GM12878 (cell line): ENCODE measurements around the gene CFAP45. TPM values are rescaled to one million over a fixed set of nuclear protein-coding genes. Genes with fewer than 3 reads are reported as not detected.

Experiments used
- ATAC-seq: fragments of 200-7000 bp; cut with Tn5 transposase; 3 replicates; pipeline ENCODE4 v1.9.1; 2020; ENCODE audit warnings: mild to moderate bottlenecking, moderate library complexity
- BruUV-seq: library from RNA; stranded (reverse); fragments of 400-500 nt; replicated peaks from 2 replicates; lab custom pipeline; 2021; lab: Mats Ljungman, UMichigan
- CTCF ChIA-PET: fragments of 300-600 bp; sonication (Branson Sonifier 250); formaldehyde crosslinking; extraction: SDS; loops from one replicate; lab custom pipeline; 2021; ENCODE audit warnings: inconsistent platforms; lab: Yijun Ruan, JAX
- POLR2A ChIA-PET: fragments of 350-600 bp; formaldehyde crosslinking; extraction: SDS; loops from one replicate; lab custom pipeline; 2021; ENCODE audit warnings: inconsistent platforms; lab: Charles Lee
- RAD21 ChIA-PET: fragments of 300-600 bp; sonication (Branson Sonifier 250); formaldehyde crosslinking; loops from one replicate; lab custom pipeline; 2023; ENCODE audit warnings: antibody characterized with exemption; ENCODE audit not compliant: unreplicated experiment; lab: Charles Lee
- SMC1A ChIA-PET: fragments of 300-600 bp; sonication (Branson Sonifier 250); formaldehyde crosslinking; loops from one replicate; lab custom pipeline; 2023; ENCODE audit not compliant: unreplicated experiment, uncharacterized antibody; lab: Charles Lee
- DNase-seq: peaks from one replicate; pipeline ENCODE4 v3.0.0-alpha.2; 2011; ENCODE audit warnings: low read depth, low spot score
- FAIRE-seq: peaks from 3 replicates; lab custom pipeline; 2011; peaks lifted over from hg19 to GRCh38; lab: Jason Lieb, UNC
- H2AFZ ChIP-seq: 2 replicates; pipeline ENCODE4 v1.6.0; 2011; ENCODE audit warnings: low read depth, low read length, control low read depth; ENCODE audit not compliant: control insufficient read depth
- H3K27ac ChIP-seq: 2 replicates; pipeline ENCODE4 v1.5.1; 2011; ENCODE audit warnings: control low read depth; ENCODE audit not compliant: control insufficient read depth, insufficient read depth
- H3K27me3 ChIP-seq, 2 experiments: replicated peaks in 1 of 2; 2 replicates each; pipeline versions ENCODE4 v1.6.0 to v1.6.1; 2011; ENCODE audit warnings: low read length in 1 of 2; ENCODE audit not compliant: control insufficient read depth in 2 of 2, insufficient read depth in 2 of 2
- H3K36me3 ChIP-seq, 2 experiments: 2 replicates each; pipeline ENCODE4 v1.5.1; 2011; ENCODE audit warnings: low read length in 1 of 2; ENCODE audit not compliant: control insufficient read depth in 2 of 2, insufficient read depth in 2 of 2
- H3K4me1 ChIP-seq: 2 replicates; pipeline ENCODE4 v1.6.1; 2011; ENCODE audit warnings: mild to moderate bottlenecking, low read length, moderate library complexity, mixed read lengths; ENCODE audit not compliant: control insufficient read depth, insufficient read depth
- H3K4me2 ChIP-seq: 2 replicates; pipeline ENCODE4 v1.6.0; 2011; ENCODE audit warnings: control low read depth; ENCODE audit not compliant: control insufficient read depth, insufficient read depth
- H3K4me3 ChIP-seq: fragments of 200-600 bp; sonication (generic); 2 replicates; pipeline ENCODE4 v1.5.1; 2016
- H3K79me2 ChIP-seq: 2 replicates; pipeline ENCODE4 v1.6.0; 2011; ENCODE audit warnings: low read length; ENCODE audit not compliant: control insufficient read depth, insufficient read depth
- H3K9ac ChIP-seq: 2 replicates; pipeline ENCODE4 v1.8.0; 2011; ENCODE audit warnings: low read length, control low read depth, mixed read lengths; ENCODE audit not compliant: control insufficient read depth, insufficient read depth
- H3K9me3 ChIP-seq: replicated peaks from 3 replicates; pipeline ENCODE4 v1.5.1; 2011; ENCODE audit warnings: mild to moderate bottlenecking, low read length; ENCODE audit not compliant: control insufficient read depth, insufficient read depth
- H4K20me1 ChIP-seq: 2 replicates; pipeline ENCODE4 v1.6.0; 2011; ENCODE audit not compliant: control insufficient read depth, insufficient read depth
- CBX3 ChIP-seq: fragments of 200-600 bp; sonication (generic); IDR thresholded peaks from 2 replicates; pipeline ENCODE4 v1.6.1; 2016; ENCODE audit warnings: low read depth, borderline replicate concordance
- CBX5 ChIP-seq: sonication (generic); IDR thresholded peaks from 2 replicates; pipeline ENCODE4 v1.6.1; 2016; ENCODE audit warnings: low read depth, moderate library complexity, mild to moderate bottlenecking, inconsistent platforms
- CEBPB ChIP-seq, 2 experiments: fragments of 150-350 bp in 1 of 2; IDR thresholded peaks; 2 replicates each; pipeline ENCODE4 v1.6.1; 2012 to 2014; ENCODE audit warnings: low read depth in 2 of 2, low read length in 2 of 2, borderline replicate concordance in 1 of 2, inconsistent platforms in 1 of 2
- CHD1 ChIP-seq: IDR thresholded peaks from 2 replicates; pipeline ENCODE4 v1.6.1; 2012; ENCODE audit warnings: low read depth, low read length, improper control_type of control experiment
- CHD2 ChIP-seq: IDR thresholded peaks from 2 replicates; pipeline ENCODE4 v1.6.1; 2011; ENCODE audit warnings: low read depth, low read length, improper control_type of control experiment, borderline replicate concordance
- EP300 ChIP-seq, 2 experiments: fragments of 150-350 bp in 1 of 2; IDR thresholded peaks; 2 replicates each; pipeline ENCODE4 v1.6.1; 2011 to 2012; ENCODE audit warnings: low read depth in 2 of 2, low read length in 2 of 2, borderline replicate concordance in 1 of 2, improper control_type of control experiment in 1 of 2, inconsistent platforms in 1 of 2; ENCODE audit not compliant: control insufficient read depth in 1 of 2
- IKZF2 ChIP-seq, 2 experiments: fragments of 450-650 bp; IDR thresholded peaks; 2 replicates each; pipeline ENCODE4 v1.6.1; 2017; ENCODE audit warnings: mild to moderate bottlenecking in 2 of 2, moderate library complexity in 2 of 2
- MEF2A ChIP-seq: IDR thresholded peaks from 2 replicates; pipeline ENCODE4 v1.6.1; 2011; ENCODE audit warnings: low read depth, mild to moderate bottlenecking, low read length, moderate library complexity; ENCODE audit not compliant: insufficient read depth
- MYC ChIP-seq: IDR thresholded peaks from 2 replicates; pipeline ENCODE4 v1.6.1; 2011; ENCODE audit warnings: mild to moderate bottlenecking, low read length, moderate library complexity, inconsistent platforms; ENCODE audit not compliant: insufficient read depth, insufficient replicate concordance, insufficient read length, severe bottlenecking
- NFIC ChIP-seq: IDR thresholded peaks from 2 replicates; pipeline ENCODE4 v1.6.1; 2012; ENCODE audit warnings: low read depth, mild to moderate bottlenecking, inconsistent platforms, low read length, moderate library complexity
- PML ChIP-seq: IDR thresholded peaks from 2 replicates; pipeline ENCODE4 v1.6.1; 2012; ENCODE audit warnings: low read length, inconsistent platforms
- POLR2AphosphoS5 ChIP-seq: IDR thresholded peaks from 2 replicates; pipeline ENCODE4 v1.6.1; 2011; ENCODE audit warnings: mild to moderate bottlenecking, low read length, inconsistent platforms
- POU2F2 ChIP-seq: IDR thresholded peaks from 3 replicates; pipeline ENCODE4 v1.6.1; 2011; ENCODE audit warnings: low read depth, mild to moderate bottlenecking, low read length, borderline replicate concordance
- RUNX3 ChIP-seq: IDR thresholded peaks from 2 replicates; pipeline ENCODE4 v1.6.1; 2012; ENCODE audit warnings: low read length, inconsistent platforms
- SIX5 ChIP-seq: IDR thresholded peaks from 2 replicates; pipeline ENCODE4 v1.6.1; 2011; ENCODE audit warnings: mild to moderate bottlenecking, low read depth, low read length, moderate library complexity; ENCODE audit not compliant: severe bottlenecking
- SUZ12 ChIP-seq: fragments of 200-600 bp; sonication (generic); IDR thresholded peaks from one replicate; pipeline ENCODE4 v1.6.1; 2018; ENCODE audit warnings: antibody characterized with exemption, mild to moderate bottlenecking; ENCODE audit not compliant: unreplicated experiment
- WGBS: methylation state at CpG from one replicate; pipeline ENCODE4 v1.1.6; 2016; ENCODE audit warnings: low lambda C conversion rate; ENCODE audit not compliant: insufficient replicate concordance, insufficient coverage; ENCODE audit errors: missing lambda C conversion rate; 5-methylcytosine and 5-hydroxymethylcytosine counted together
- in situ Hi-C: fragments of 300-500 bp; cut with MboI; formaldehyde crosslinking; loops from 9 replicates; pipeline ENCODE4 v1.14.3; 2018; ENCODE audit warnings: mixed read lengths
- intact Hi-C: fragments of 100-400 bp; cut with micrococcal nuclease; formaldehyde crosslinking; loops from one replicate; pipeline ENCODE4 v1.14.2; 2022; ENCODE audit not compliant: unreplicated experiment
- polyA plus RNA-seq, 11 experiments: library from polyadenylated mRNA; depleted of rRNA in 4 of 11; unstranded in 6 of 11; stranded (reverse) in 5 of 11; fragments of >200 nt; fragmentation: Nextera tagmentation in 4 of 11; fragmentation: Illumina TruSeq in 1 of 11; extraction: Ambion mirVana in 4 of 11; extraction: Trizol in 1 of 11; gene quantifications; 1 replicate in 1 of 11; 2 replicates in 10 of 11; pipeline versions ENCODE4 v1.2.1 to v1.2.3, GENCODE V29; 2011 to 2016; ENCODE audit warnings: inconsistent platforms in 2 of 11, missing spikeins in 2 of 11, low read depth in 1 of 11
- total RNA-seq, 4 experiments: library from RNA; depleted of rRNA in 3 of 4; stranded (reverse); fragments of >200 nt in 3 of 4; fragmentation: Illumina TruSeq in 1 of 4; extraction: Trizol in 1 of 4; gene quantifications; 2 replicates each; pipeline versions ENCODE4 v1.2.1 to v1.2.3, GENCODE V29; 2013 to 2021
- TF ChIP-seq, protein P1 (sequence below): fragments of 450-650 bp; IDR thresholded peaks from 2 replicates; pipeline ENCODE4 v1.6.1; 2017; ENCODE audit warnings: mild to moderate bottlenecking, moderate library complexity
- TF ChIP-seq, protein P2 (sequence below): fragments of 450-650 bp; IDR thresholded peaks from 2 replicates; pipeline ENCODE4 v1.6.1; 2017; ENCODE audit warnings: low read depth, mild to moderate bottlenecking, moderate library complexity

The CFAP45 gene
- total and polyA plus RNA-seq, 10 of the 15 experiments (the other 5 are each of a cell fraction or from before 2014, with no cell fraction given), result 0.43 to 0.91 (median 0.67) TPM

DNA sequence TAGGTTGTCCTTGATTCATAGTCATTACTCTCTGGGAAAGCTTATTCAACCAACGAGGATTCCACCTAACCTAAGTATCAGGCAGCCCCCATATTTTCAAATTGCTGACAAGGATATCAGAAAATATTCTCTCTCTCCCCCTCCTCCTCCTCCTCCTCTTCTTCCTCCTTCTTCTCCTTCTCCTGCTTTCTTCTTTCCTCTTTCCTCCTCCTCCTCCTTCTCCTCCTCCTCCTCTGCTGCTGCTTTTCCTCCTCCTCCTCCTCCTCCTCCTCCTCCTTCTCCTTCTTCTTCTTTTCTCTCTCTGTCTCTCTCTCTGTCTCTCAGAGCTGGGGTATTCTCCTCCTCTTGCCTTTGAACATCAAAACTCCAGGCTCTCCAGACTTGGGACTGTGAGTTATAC lies 48.0 kb upstream of the CFAP45 start:
- H3K4me3 ChIP-seq, result no peak overlapping the region

More for the DNA sequence above, 48.0 kb upstream of the CFAP45 start:
- 0% methylated on average over 1 of the region's 1 CpG for WGBS
- no TSS peak for BruUV-seq
- ChIA-PET SMC1A (no interaction called here), CTCF (interaction anchor here (2.8 kb wide), 1 partner anchor 60 kb away, joined by 12 read pairs; no protein-coding TSS in a partner anchor), POLR2A (interaction anchor here (0.6 kb wide), 1 partner anchor 72 kb away, joined by 7 read pairs; no protein-coding TSS in a partner anchor)
- Histone ChIP-seq H3K27ac (no peak overlapping the region), H3K9me3 (no peaks in the 10 kb centered on the region), H3K4me2 (no peak overlapping the region), H3K79me2 (no peaks in the 10 kb centered on the region), H3K36me3 (no peaks in the 10 kb centered on the region)
- no peak for ATAC-seq
- TF ChIP-seq CHD1 (no peak), EP300 (IDR thresholded peaks at IDR 0.05; ENCODE audit: borderline replicate concordance in 1 of 2, control insufficient read depth in 1 of 2, low read depth in 2 of 2, low read length in 2 of 2) (no peak), CBX5 (no peak), SIX5 (no peak), CBX3 (no peak), MEF2A (no peak), NFIC (no peak), PML (no peak), POLR2AphosphoS5 (no peak), CHD2 (no peak), RUNX3 (no peak), IKZF2 (IDR thresholded peaks at IDR 0.05) (no peak), POU2F2 (no peak), MYC (no peak), CEBPB (IDR thresholded peaks at IDR 0.05; ENCODE audit: borderline replicate concordance in 1 of 2, low read depth in 2 of 2, low read length in 2 of 2) (no peak), SUZ12 (no peak)
- TF ChIP-seq, protein P1, sequence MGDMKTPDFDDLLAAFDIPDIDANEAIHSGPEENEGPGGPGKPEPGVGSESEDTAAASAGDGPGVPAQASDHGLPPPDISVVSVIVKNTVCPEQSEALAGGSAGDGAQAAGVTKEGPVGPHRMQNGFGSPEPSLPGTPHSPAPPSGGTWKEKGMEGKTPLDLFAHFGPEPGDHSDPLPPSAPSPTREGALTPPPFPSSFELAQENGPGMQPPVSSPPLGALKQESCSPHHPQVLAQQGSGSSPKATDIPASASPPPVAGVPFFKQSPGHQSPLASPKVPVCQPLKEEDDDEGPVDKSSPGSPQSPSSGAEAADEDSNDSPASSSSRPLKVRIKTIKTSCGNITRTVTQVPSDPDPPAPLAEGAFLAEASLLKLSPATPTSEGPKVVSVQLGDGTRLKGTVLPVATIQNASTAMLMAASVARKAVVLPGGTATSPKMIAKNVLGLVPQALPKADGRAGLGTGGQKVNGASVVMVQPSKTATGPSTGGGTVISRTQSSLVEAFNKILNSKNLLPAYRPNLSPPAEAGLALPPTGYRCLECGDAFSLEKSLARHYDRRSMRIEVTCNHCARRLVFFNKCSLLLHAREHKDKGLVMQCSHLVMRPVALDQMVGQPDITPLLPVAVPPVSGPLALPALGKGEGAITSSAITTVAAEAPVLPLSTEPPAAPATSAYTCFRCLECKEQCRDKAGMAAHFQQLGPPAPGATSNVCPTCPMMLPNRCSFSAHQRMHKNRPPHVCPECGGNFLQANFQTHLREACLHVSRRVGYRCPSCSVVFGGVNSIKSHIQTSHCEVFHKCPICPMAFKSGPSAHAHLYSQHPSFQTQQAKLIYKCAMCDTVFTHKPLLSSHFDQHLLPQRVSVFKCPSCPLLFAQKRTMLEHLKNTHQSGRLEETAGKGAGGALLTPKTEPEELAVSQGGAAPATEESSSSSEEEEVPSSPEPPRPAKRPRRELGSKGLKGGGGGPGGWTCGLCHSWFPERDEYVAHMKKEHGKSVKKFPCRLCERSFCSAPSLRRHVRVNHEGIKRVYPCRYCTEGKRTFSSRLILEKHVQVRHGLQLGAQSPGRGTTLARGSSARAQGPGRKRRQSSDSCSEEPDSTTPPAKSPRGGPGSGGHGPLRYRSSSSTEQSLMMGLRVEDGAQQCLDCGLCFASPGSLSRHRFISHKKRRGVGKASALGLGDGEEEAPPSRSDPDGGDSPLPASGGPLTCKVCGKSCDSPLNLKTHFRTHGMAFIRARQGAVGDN, result no peak
- TF ChIP-seq, protein P2, sequence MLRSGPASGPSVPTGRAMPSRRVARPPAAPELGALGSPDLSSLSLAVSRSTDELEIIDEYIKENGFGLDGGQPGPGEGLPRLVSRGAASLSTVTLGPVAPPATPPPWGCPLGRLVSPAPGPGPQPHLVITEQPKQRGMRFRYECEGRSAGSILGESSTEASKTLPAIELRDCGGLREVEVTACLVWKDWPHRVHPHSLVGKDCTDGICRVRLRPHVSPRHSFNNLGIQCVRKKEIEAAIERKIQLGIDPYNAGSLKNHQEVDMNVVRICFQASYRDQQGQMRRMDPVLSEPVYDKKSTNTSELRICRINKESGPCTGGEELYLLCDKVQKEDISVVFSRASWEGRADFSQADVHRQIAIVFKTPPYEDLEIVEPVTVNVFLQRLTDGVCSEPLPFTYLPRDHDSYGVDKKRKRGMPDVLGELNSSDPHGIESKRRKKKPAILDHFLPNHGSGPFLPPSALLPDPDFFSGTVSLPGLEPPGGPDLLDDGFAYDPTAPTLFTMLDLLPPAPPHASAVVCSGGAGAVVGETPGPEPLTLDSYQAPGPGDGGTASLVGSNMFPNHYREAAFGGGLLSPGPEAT, result no peak
- TF ChIP-seq, all 136 proteins: peak for 0
- Histone ChIP-seq H3K9ac (no peak overlapping the region), H3K27me3 (peaks cover 10 to 22% of the 10 kb centered on the region in 2 experiments), H2AFZ (no peak overlapping the region), H4K20me1 (no peaks in the 10 kb centered on the region), H3K4me1 (no peaks in the 10 kb centered on the region; the same call in 1 of the 2 replicates)
- FAIRE-seq, result no peak
- no peak for DNase-seq
- in situ Hi-C loops (no loop called here), intact Hi-C loops (no loop called here)
- RAD21 ChIA-PET, result no interaction called here
